Fibroblast of upper back skin (primary cell): ENCODE measurements around the gene BRF1.
"Not testable (repeated sequence)": the region's sequence is repeated elsewhere in the genome, so short reads cannot be mapped to it uniquely, and the experiment has no call there.

Experiments used
- DNase-seq: peaks from one replicate; pipeline ENCODE4 v3.0.0-alpha.2; 2013

BRF1 gene

GRCh38 chr14:105287249-105288102, 13.3 kb downstream of the BRF1 start:
- no peak for DNase-seq

- DNase-seq, result no peak
Observed at GRCh38 chr14:105286759-105287144, 14.0 kb downstream of the BRF1 start.

GRCh38 chr14:105285174-105285573, 15.6 kb downstream of the BRF1 start:
- DNase-seq, result no peak

GRCh38 chr14:105283899-105284298, 16.9 kb downstream of the BRF1 start:
- DNase-seq, result no peak

GRCh38 chr14:105283028-105283427, 17.8 kb downstream of the BRF1 start:
- DNase-seq, result no peak

GRCh38 chr14:105282098-105282725, 18.6 kb downstream of the BRF1 start:
- no peak for DNase-seq

GRCh38 chr14:105281371-105282097, 19.3 kb downstream of the BRF1 start:
- peak; percentile 67 for DNase-seq

GRCh38 chr14:105280525-105280924, 20.3 kb downstream of the BRF1 start:
- no peak for DNase-seq

GRCh38 chr14:105279642-105280361, 21.0 kb downstream of the BRF1 start:
- DNase-seq, result no peak

- not testable (repeated sequence) for DNase-seq
Observed at GRCh38 chr14:105277448-105277847, 23.4 kb downstream of the BRF1 start.

- peak; percentile 78 for DNase-seq
Observed at GRCh38 chr14:105275267-105275946, 25.4 kb downstream of the BRF1 start.

- DNase-seq, result no peak
Observed at GRCh38 chr14:105274637-105275036, 26.2 kb downstream of the BRF1 start.

- no peak for DNase-seq
Observed at GRCh38 chr14:105273062-105273461, 27.7 kb downstream of the BRF1 start.

GRCh38 chr14:105272623-105273022, 28.2 kb downstream of the BRF1 start:
- no peak for DNase-seq

GRCh38 chr14:105271224-105271890, 29.4 kb downstream of the BRF1 start:
- DNase-seq, result no peak

- DNase-seq, result no peak
Observed at GRCh38 chr14:105269405-105269804, 31.4 kb downstream of the BRF1 start.

- DNase-seq, result no peak
Observed at GRCh38 chr14:105268736-105269354, 32.0 kb downstream of the BRF1 start.

- no peak for DNase-seq
Observed at GRCh38 chr14:105267820-105268548, 32.8 kb downstream of the BRF1 start.

GRCh38 chr14:105261781-105262180, 39.0 kb downstream of the BRF1 start:
- no peak for DNase-seq

- no peak for DNase-seq
Observed at GRCh38 chr14:105260959-105261358, 39.8 kb downstream of the BRF1 start.

GRCh38 chr14:105258846-105259245, 42.0 kb downstream of the BRF1 start:
- no peak for DNase-seq
